Large intestine (tissue), 3 donors: Measurements from ENCODE around the gene CREB3L2. TPM values are rescaled to one million over a fixed set of nuclear protein-coding genes. Genes with fewer than 3 reads are reported as not detected.

Source experiments
- DNase-seq, 2 donors: peaks; one replicate each; pipeline versions ENCODE4 v3.0.0 to v3.0.0-alpha.2; 2013
- H3K27ac ChIP-seq: one replicate; pipeline ENCODE4 v1.5.1; 2013; ENCODE audit warnings: low read length
- H3K27me3 ChIP-seq: 2 replicates; pipeline ENCODE4 v1.6.1; 2013; ENCODE audit warnings: low read length; ENCODE audit not compliant: control insufficient read depth, insufficient read depth
- H3K36me3 ChIP-seq: 2 replicates; pipeline ENCODE4 v1.6.1; 2013; ENCODE audit warnings: low read length; ENCODE audit not compliant: control insufficient read depth, insufficient read depth
- H3K4me1 ChIP-seq: one replicate; pipeline ENCODE4 v1.6.1; 2013; ENCODE audit warnings: low read length; ENCODE audit not compliant: control insufficient read depth, insufficient read depth
- H3K4me3 ChIP-seq: one replicate; pipeline ENCODE4 v1.5.1; 2013; ENCODE audit warnings: low read length
- H3K9me3 ChIP-seq: one replicate; pipeline ENCODE4 v1.6.1; 2013; ENCODE audit warnings: mild to moderate bottlenecking, low read depth, low read length, moderate library complexity; ENCODE audit not compliant: control insufficient read depth
- WGBS: methylation state at CpG from one replicate; pipeline ENCODE4 v1.1.5; 2013; ENCODE audit warnings: low lambda C conversion rate; ENCODE audit not compliant: insufficient coverage; 5-methylcytosine and 5-hydroxymethylcytosine counted together
- polyA plus RNA-seq: library from polyadenylated mRNA; unstranded; fragments of 120-200 nt; gene quantifications from one replicate; pipeline ENCODE4 v1.2.1, GENCODE V29; 2013

The CREB3L2 gene
- polyA plus RNA-seq, 1 donor, result 49.3 TPM

DNA sequence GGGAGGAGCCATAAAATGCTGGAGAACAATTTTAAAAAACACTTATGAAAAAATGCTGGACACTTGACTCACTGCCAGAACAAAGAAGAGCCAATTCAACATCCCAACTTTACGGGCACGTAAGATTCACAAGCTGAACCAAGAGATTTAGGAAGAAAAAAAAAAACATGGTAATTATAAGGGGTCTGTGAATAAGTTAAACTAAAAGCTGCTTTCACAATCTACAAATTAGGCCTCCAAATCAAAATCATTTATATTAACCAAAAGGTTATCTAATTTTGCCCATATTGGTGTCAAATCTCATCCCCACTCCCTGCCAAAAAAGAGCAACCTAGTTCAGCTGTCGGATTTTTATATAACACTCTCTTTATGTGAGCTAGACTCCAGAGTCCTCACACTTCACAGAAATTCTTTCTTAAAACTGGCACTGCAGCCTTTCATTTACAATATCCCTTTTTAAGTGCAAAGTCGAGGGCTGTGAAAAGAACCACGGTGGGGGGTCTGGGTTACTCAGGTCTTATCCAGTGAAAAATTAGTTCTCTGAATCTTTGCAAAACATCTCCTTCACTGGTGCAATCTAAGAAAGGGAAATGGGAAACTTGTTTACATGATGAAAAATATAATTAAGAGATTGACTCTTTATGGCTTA, 124.7 kb downstream of the CREB3L2 start:
- Histone ChIP-seq H3K9me3 (peaks cover 4% of the 10 kb centered on the region), H3K4me1 (no peaks in the 10 kb centered on the region), H3K4me3 (no peak overlapping the region), H3K27ac (no peak overlapping the region), H3K27me3 (no peaks in the 10 kb centered on the region), H3K36me3 (peaks cover 84% of the 10 kb centered on the region)
- 94% methylated on average over 3 of the region's 5 CpGs for WGBS
- no peak for DNase-seq

DNA sequence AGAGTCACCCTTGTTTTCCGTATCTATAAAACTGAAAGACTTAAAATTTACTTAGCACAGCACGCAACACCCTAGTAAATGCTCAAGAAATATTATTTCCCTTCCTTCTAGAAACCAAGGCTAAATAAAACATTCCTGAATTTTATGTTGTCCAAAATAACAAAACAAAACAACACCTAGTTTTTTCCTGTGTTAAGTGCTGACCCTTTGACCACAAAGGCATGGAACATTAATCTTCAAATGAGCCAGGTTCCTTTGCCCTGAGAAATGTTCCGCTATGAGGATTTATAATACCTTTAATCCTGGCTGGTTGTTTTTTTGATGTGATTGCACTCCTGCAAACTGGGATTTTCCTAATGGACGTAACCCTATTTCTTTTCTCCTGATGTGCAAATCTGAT, 126.1 kb downstream of the CREB3L2 start:
- H3K36me3 ChIP-seq, result peaks cover 71% of the 10 kb centered on the region
- no peak overlapping the region for H3K4me3 ChIP-seq
- H3K27me3 ChIP-seq, result no peaks in the 10 kb centered on the region
- H3K9me3 ChIP-seq, result no peaks in the 10 kb centered on the region
- H3K27ac ChIP-seq, result no peak overlapping the region
- DNase-seq, result no peak
- H3K4me1 ChIP-seq, result no peaks in the 10 kb centered on the region
- WGBS, result 96% methylated on average over 3 of the region's 4 CpGs

DNA sequence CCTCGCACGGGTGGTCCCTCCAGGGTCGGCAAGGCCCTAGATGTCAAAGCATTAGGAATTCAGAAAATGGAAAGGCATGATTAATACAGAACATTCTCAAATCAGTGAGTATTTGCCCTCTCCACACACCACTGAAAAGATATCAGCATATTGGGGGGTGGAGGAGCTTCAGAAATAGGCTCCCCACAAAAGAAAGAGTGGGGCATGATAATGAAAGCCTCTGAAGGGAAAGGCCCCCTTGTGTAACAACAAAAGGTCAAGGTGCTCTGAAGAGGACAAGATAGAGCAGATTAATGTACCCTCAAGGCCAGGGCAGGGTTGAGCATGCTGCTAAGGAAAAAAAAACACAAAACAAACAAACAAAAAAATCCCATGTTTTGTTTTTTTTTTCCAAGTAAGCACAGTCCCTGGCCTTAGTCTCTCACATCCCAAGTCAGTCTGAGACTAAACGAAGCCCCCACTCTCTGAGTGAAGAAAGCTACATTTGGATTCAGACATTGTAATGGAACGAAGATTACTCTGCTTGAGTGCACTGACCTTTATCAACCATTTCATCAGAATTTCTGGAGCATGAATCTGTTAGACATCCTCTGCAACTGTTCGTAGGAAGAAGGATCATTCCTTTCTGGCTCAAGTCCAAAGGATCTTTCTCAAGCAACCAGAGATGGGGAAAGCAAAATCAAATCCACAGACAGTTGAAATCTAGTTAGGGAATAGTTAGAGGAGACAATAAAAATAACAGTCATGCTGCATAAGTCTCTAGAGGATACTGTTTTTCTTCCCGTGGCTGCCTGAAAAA, 127.7 kb downstream of the CREB3L2 start:
- peaks cover 56% of the 10 kb centered on the region for H3K36me3 ChIP-seq

DNA sequence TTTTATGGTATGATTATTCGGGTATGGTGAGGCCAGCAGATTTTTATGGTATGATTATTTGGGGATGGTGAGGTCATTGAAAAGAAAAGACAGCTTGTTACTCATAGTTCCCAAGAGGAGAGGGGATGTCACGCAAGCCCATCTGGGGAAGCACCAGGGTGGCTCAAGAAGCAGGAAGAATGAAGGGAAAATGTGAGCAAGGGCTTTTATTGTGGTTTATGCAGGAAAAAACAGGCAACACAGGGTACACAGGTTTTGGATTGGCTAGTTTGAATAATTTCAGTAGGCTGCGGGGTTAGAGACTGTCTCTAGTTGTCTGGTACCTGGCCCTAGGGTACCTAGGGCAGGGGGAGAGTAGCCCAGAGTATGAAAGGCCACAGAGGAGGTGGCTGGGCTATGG, 128.4 kb downstream of the CREB3L2 start:
- Histone ChIP-seq H3K36me3 (peaks cover 51% of the 10 kb centered on the region), H3K27me3 (no peaks in the 10 kb centered on the region), H3K9me3 (no peaks in the 10 kb centered on the region), H3K4me1 (no peaks in the 10 kb centered on the region), H3K4me3 (no peak overlapping the region), H3K27ac (no peak overlapping the region)
- WGBS, result 100% methylated on average over 1 of the region's 3 CpGs
- no peak for DNase-seq

More for the DNA sequence above, 127.7 kb downstream of the CREB3L2 start:
- Histone ChIP-seq H3K27ac (no peak overlapping the region), H3K27me3 (no peaks in the 10 kb centered on the region), H3K4me1 (no peaks in the 10 kb centered on the region), H3K4me3 (no peak overlapping the region), H3K9me3 (no peaks in the 10 kb centered on the region)
- no peak for DNase-seq
- 50% methylated on average over 1 of the region's 7 CpGs for WGBS

DNA sequence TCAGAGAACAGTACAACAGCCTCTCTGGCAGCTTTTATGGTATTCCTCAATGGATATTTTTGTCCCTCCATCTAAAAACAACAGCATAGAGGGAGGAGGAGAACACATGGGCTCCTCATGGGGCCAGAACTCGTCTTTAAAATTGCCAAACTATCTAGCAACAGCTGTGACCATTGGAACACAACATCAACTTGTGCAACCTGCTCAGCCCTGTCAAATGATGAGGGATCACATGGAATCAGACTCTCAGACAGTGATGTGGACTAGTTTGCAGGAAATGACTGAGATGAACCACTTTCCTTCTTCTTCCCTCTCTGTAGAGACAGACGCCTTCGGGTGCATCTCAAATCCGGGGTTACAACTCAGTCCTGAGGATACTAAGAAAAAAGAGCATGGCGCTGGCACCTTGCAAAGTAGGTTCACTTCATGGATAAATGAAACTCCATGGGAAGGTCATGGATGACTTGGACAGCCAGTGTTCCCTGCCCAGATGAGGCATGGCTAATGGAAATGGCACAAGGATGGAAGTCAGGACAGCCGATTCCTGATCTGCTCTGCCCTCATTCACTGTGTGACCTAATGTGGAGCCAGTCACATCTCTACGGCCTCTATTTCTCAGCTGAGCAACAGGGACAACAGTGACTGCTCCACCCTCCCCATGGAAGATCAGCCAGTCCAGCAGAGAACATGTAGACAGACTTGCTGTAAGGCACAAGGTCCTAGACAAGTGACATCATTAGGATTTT, 130.5 kb downstream of the CREB3L2 start:
- Histone ChIP-seq H3K4me3 (no peak overlapping the region), H3K27me3 (no peaks in the 10 kb centered on the region), H3K4me1 (no peaks in the 10 kb centered on the region), H3K27ac (no peak overlapping the region), H3K9me3 (no peaks in the 10 kb centered on the region), H3K36me3 (peaks cover 37% of the 10 kb centered on the region)
- WGBS, result no CpG with 5 or more reads among the region's 7 CpGs
- DNase-seq, result no peak

DNA sequence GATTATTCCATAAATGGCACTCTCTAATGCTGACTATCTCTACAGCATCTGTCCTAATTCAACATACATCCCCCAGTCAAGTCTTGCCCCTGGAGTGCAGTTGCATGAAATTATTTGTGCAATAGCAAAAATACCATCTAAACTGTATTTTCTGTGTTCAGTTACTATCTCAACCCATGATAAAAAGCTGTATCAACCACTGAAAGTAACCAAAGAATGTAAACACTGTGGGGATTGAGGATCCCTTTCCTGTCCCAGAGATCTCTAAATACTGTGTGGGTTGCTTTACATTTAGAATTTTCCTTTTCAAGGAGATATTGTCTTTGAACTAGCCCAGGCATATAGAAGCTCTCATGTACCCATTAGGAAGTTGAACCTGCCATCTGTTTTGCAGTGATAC, 131.2 kb downstream of the CREB3L2 start:
- DNase-seq, result no peak
- H3K36me3 ChIP-seq, result peaks cover 34% of the 10 kb centered on the region
- no peak overlapping the region for H3K4me3 ChIP-seq
- H3K27me3 ChIP-seq, result no peaks in the 10 kb centered on the region
- H3K4me1 ChIP-seq, result no peaks in the 10 kb centered on the region
- H3K27ac ChIP-seq, result no peak overlapping the region
- H3K9me3 ChIP-seq, result no peaks in the 10 kb centered on the region

DNA sequence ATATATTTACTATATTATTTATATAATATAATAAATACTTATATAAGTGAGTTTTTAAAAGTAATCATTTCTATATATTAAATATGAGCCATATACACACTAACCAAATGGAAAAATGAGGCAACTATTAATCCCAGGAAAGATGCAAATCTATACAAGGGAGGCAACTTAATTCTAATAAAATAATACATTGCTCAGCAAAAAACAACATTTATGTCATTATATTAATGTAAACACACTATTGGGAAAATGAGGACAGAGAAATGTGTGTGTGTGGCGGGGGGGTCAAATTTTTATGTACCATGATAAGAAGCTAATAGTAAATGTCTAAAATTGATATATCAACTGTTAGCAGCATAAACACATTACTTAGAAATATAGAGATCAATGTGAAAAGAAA, 131.8 kb downstream of the CREB3L2 start:
- 100% methylated on average over 1 of the region's 1 CpG for WGBS
- Histone ChIP-seq H3K4me1 (no peaks in the 10 kb centered on the region), H3K4me3 (no peak overlapping the region), H3K27me3 (no peaks in the 10 kb centered on the region), H3K36me3 (peaks cover 32% of the 10 kb centered on the region), H3K27ac (no peak overlapping the region), H3K9me3 (no peaks in the 10 kb centered on the region)
- no peak for DNase-seq

DNA sequence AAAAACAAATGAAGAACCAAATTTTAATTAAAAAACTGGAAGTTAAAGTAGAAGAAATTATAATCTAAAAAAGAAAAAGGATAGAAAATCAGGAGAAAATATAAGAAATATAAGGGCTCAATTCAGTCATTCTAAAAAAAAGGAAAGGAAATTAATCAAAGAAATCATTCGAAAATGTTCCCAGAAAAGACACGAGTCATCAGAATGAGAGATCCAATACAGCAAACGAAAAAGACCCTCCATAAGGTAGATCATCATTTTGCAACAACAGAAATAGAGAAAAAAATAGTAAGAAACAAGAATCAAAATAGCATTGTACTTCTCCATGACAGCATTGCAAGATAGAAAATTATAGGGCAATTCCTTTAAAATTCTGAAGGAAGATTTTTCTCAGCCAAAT, 132.6 kb downstream of the CREB3L2 start:
- no peak for DNase-seq
- H3K27ac ChIP-seq, result no peak overlapping the region
- H3K36me3 ChIP-seq, result peaks cover 28% of the 10 kb centered on the region
- 100% methylated on average over 3 of the region's 3 CpGs for WGBS
- H3K4me3 ChIP-seq, result no peak overlapping the region
- H3K4me1 ChIP-seq, result no peaks in the 10 kb centered on the region
- H3K9me3 ChIP-seq, result no peaks in the 10 kb centered on the region
- no peaks in the 10 kb centered on the region for H3K27me3 ChIP-seq

DNA sequence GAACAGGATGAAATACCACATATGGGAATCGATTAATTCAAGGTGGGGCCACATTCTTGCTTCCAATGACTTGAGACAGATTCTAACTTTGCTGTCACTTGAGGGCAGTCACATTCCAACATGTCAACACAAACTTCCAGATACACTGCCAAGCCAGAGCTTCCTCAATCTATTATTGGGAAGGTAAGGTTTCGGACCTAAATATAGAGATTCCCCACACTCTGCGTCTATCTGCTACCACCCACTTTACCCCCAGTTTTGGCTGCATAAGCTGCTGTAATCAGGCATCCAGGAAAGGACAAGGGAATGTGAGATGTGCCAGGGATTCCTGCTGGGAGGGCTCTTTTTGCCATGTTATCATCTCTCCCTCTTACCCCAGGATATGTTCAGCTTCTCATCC, 134.6 kb downstream of the CREB3L2 start:
- no peak overlapping the region for H3K4me3 ChIP-seq
- no peak for DNase-seq
- peaks cover 12% of the 10 kb centered on the region for H3K36me3 ChIP-seq
- no peaks in the 10 kb centered on the region for H3K4me1 ChIP-seq
- WGBS, result no CpG with 5 or more reads among the region's 3 CpGs
- no peak overlapping the region for H3K27ac ChIP-seq
- no peaks in the 10 kb centered on the region for H3K27me3 ChIP-seq
- H3K9me3 ChIP-seq, result no peaks in the 10 kb centered on the region

DNA sequence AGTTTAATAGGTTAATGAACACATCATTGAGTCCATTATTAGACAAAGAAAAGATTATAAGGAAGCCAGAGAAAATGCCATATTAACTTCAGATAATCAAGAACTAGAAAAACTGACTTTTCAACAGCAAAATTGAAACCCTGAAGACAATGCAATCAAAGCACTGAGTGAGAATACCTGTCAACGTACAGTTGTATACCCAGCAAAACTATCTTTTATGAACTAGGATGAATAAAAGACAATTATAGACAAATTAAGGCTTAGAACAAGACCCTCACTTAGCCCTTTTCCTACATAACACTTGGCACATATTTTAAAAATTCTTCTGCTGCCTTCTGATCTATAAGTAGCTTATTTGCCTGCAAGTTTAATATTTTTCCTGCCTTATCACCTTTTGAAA, 136.1 kb downstream of the CREB3L2 start:
- WGBS, result 80% methylated on average over 1 of the region's 1 CpG
- Histone ChIP-seq H3K27ac (no peak overlapping the region), H3K9me3 (no peaks in the 10 kb centered on the region), H3K27me3 (no peaks in the 10 kb centered on the region), H3K36me3 (peaks cover 10% of the 10 kb centered on the region), H3K4me1 (no peaks in the 10 kb centered on the region), H3K4me3 (no peak overlapping the region)
- no peak for DNase-seq
